ENCODE data around the gene GON4L.

- TF ChIP-seq CTCF (IDR thresholded peaks at IDR 0.05): no peak
- no peak for TF ChIP-seq POLR2A (IDR thresholded peaks at IDR 0.05)
Observed at GRCh38 chr1:155760751-155761475, 96.1 kb downstream of the GON4L start.

All from esophagus squamous epithelium (tissue), 4 donors.